GM12878 (cell line): ENCODE data around the gene UBE3C. TPM values are rescaled to one million over a fixed set of nuclear protein-coding genes. Genes with fewer than 3 reads are reported as not detected.

Experiments used
- ATAC-seq: fragments of 200-7000 bp; cut with Tn5 transposase; 3 replicates; pipeline ENCODE4 v1.9.1; 2020; ENCODE audit warnings: mild to moderate bottlenecking, moderate library complexity
- BruUV-seq: library from RNA; stranded (reverse); fragments of 400-500 nt; replicated peaks from 2 replicates; lab custom pipeline; 2021; lab: Mats Ljungman, UMichigan
- CTCF ChIA-PET: fragments of 300-600 bp; sonication (Branson Sonifier 250); formaldehyde crosslinking; extraction: SDS; loops from one replicate; lab custom pipeline; 2021; ENCODE audit warnings: inconsistent platforms; lab: Yijun Ruan, JAX
- POLR2A ChIA-PET: fragments of 350-600 bp; formaldehyde crosslinking; extraction: SDS; loops from one replicate; lab custom pipeline; 2021; ENCODE audit warnings: inconsistent platforms; lab: Charles Lee
- RAD21 ChIA-PET: fragments of 300-600 bp; sonication (Branson Sonifier 250); formaldehyde crosslinking; loops from one replicate; lab custom pipeline; 2023; ENCODE audit warnings: antibody characterized with exemption; ENCODE audit not compliant: unreplicated experiment; lab: Charles Lee
- SMC1A ChIA-PET: fragments of 300-600 bp; sonication (Branson Sonifier 250); formaldehyde crosslinking; loops from one replicate; lab custom pipeline; 2023; ENCODE audit not compliant: unreplicated experiment, uncharacterized antibody; lab: Charles Lee
- DNase-seq: peaks from one replicate; pipeline ENCODE4 v3.0.0-alpha.2; 2011; ENCODE audit warnings: low read depth, low spot score
- FAIRE-seq: peaks from 3 replicates; lab custom pipeline; 2011; peaks lifted over from hg19 to GRCh38; lab: Jason Lieb, UNC
- H2AFZ ChIP-seq: 2 replicates; pipeline ENCODE4 v1.6.0; 2011; ENCODE audit warnings: low read depth, low read length, control low read depth; ENCODE audit not compliant: control insufficient read depth
- H3K27ac ChIP-seq: 2 replicates; pipeline ENCODE4 v1.5.1; 2011; ENCODE audit warnings: control low read depth; ENCODE audit not compliant: control insufficient read depth, insufficient read depth
- H3K27me3 ChIP-seq, 2 experiments: replicated peaks in 1 of 2; 2 replicates each; pipeline versions ENCODE4 v1.6.0 to v1.6.1; 2011; ENCODE audit warnings: low read length in 1 of 2; ENCODE audit not compliant: control insufficient read depth in 2 of 2, insufficient read depth in 2 of 2
- H3K36me3 ChIP-seq, 2 experiments: 2 replicates each; pipeline ENCODE4 v1.5.1; 2011; ENCODE audit warnings: low read length in 1 of 2; ENCODE audit not compliant: control insufficient read depth in 2 of 2, insufficient read depth in 2 of 2
- H3K4me1 ChIP-seq: 2 replicates; pipeline ENCODE4 v1.6.1; 2011; ENCODE audit warnings: mild to moderate bottlenecking, low read length, moderate library complexity, mixed read lengths; ENCODE audit not compliant: control insufficient read depth, insufficient read depth
- H3K4me2 ChIP-seq: 2 replicates; pipeline ENCODE4 v1.6.0; 2011; ENCODE audit warnings: control low read depth; ENCODE audit not compliant: control insufficient read depth, insufficient read depth
- H3K4me3 ChIP-seq: fragments of 200-600 bp; sonication (generic); 2 replicates; pipeline ENCODE4 v1.5.1; 2016
- H3K79me2 ChIP-seq: 2 replicates; pipeline ENCODE4 v1.6.0; 2011; ENCODE audit warnings: low read length; ENCODE audit not compliant: control insufficient read depth, insufficient read depth
- H3K9ac ChIP-seq: 2 replicates; pipeline ENCODE4 v1.8.0; 2011; ENCODE audit warnings: low read length, control low read depth, mixed read lengths; ENCODE audit not compliant: control insufficient read depth, insufficient read depth
- H3K9me3 ChIP-seq: replicated peaks from 3 replicates; pipeline ENCODE4 v1.5.1; 2011; ENCODE audit warnings: mild to moderate bottlenecking, low read length; ENCODE audit not compliant: control insufficient read depth, insufficient read depth
- H4K20me1 ChIP-seq: 2 replicates; pipeline ENCODE4 v1.6.0; 2011; ENCODE audit not compliant: control insufficient read depth, insufficient read depth
- ATF2 ChIP-seq: IDR thresholded peaks from 2 replicates; pipeline ENCODE4 v1.6.1; 2012; ENCODE audit warnings: low read length, inconsistent platforms
- BCL3 ChIP-seq: IDR thresholded peaks from 2 replicates; pipeline ENCODE4 v1.6.1; 2011; ENCODE audit warnings: borderline replicate concordance, low read depth, mild to moderate bottlenecking, moderate library complexity, low read length; ENCODE audit not compliant: insufficient read depth, poor library complexity, severe bottlenecking
- FOXM1 ChIP-seq: IDR thresholded peaks from 2 replicates; pipeline ENCODE4 v1.6.1; 2012; ENCODE audit warnings: low read depth, mild to moderate bottlenecking, inconsistent platforms, low read length, moderate library complexity
- GABPA ChIP-seq: IDR thresholded peaks from 2 replicates; pipeline ENCODE4 v1.6.1; 2014; ENCODE audit warnings: antibody characterized with exemption, low read depth, mild to moderate bottlenecking, inconsistent platforms
- GATAD2B ChIP-seq: fragments of 450-650 bp; conservative IDR thresholded peaks from 2 replicates; pipeline ENCODE4 v1.6.1; 2017; ENCODE audit warnings: low read depth, mild to moderate bottlenecking, moderate library complexity
- HCFC1 ChIP-seq: fragments of 150-350 bp; IDR thresholded peaks from 2 replicates; pipeline ENCODE4 v1.6.1; 2014; ENCODE audit warnings: low read length
- IKZF2 ChIP-seq, 2 experiments: fragments of 450-650 bp; IDR thresholded peaks; 2 replicates each; pipeline ENCODE4 v1.6.1; 2017; ENCODE audit warnings: mild to moderate bottlenecking in 2 of 2, moderate library complexity in 2 of 2
- KAT2A ChIP-seq: conservative IDR thresholded peaks from 2 replicates; pipeline ENCODE4 v1.6.1; 2011; ENCODE audit warnings: low read depth, low read length; ENCODE audit not compliant: control insufficient read depth
- LARP7 ChIP-seq: fragments of 450-650 bp; IDR thresholded peaks from 2 replicates; pipeline ENCODE4 v1.6.1; 2017; ENCODE audit warnings: mild to moderate bottlenecking
- RELB ChIP-seq: fragments of 450-650 bp; IDR thresholded peaks from 2 replicates; pipeline ENCODE4 v1.6.1; 2017; ENCODE audit warnings: low read depth, mild to moderate bottlenecking, moderate library complexity
- TCF3 ChIP-seq: IDR thresholded peaks from 2 replicates; pipeline ENCODE4 v1.6.1; 2012; ENCODE audit warnings: low read depth, mild to moderate bottlenecking, low read length, borderline replicate concordance; ENCODE audit not compliant: insufficient read depth
- ZNF274 ChIP-seq: IDR thresholded peaks from one replicate; pipeline ENCODE4 v1.8.0; 2011; ENCODE audit not compliant: insufficient read length, insufficient read depth
- ZNF384 ChIP-seq: IDR thresholded peaks from 2 replicates; pipeline ENCODE4 v1.6.1; 2012; ENCODE audit warnings: low read depth, mild to moderate bottlenecking, low read length, improper control_type of control experiment, borderline replicate concordance
- WGBS: methylation state at CpG from one replicate; pipeline ENCODE4 v1.1.6; 2016; ENCODE audit warnings: low lambda C conversion rate; ENCODE audit not compliant: insufficient replicate concordance, insufficient coverage; ENCODE audit errors: missing lambda C conversion rate; 5-methylcytosine and 5-hydroxymethylcytosine counted together
- in situ Hi-C: fragments of 300-500 bp; cut with MboI; formaldehyde crosslinking; loops from 9 replicates; pipeline ENCODE4 v1.14.3; 2018; ENCODE audit warnings: mixed read lengths
- intact Hi-C: fragments of 100-400 bp; cut with micrococcal nuclease; formaldehyde crosslinking; loops from one replicate; pipeline ENCODE4 v1.14.2; 2022; ENCODE audit not compliant: unreplicated experiment
- polyA plus RNA-seq, 11 experiments: library from polyadenylated mRNA; depleted of rRNA in 4 of 11; unstranded in 6 of 11; stranded (reverse) in 5 of 11; fragments of >200 nt; fragmentation: Nextera tagmentation in 4 of 11; fragmentation: Illumina TruSeq in 1 of 11; extraction: Ambion mirVana in 4 of 11; extraction: Trizol in 1 of 11; gene quantifications; 1 replicate in 1 of 11; 2 replicates in 10 of 11; pipeline versions ENCODE4 v1.2.1 to v1.2.3, GENCODE V29; 2011 to 2016; ENCODE audit warnings: inconsistent platforms in 2 of 11, missing spikeins in 2 of 11, low read depth in 1 of 11
- total RNA-seq, 4 experiments: library from RNA; depleted of rRNA in 3 of 4; stranded (reverse); fragments of >200 nt in 3 of 4; fragmentation: Illumina TruSeq in 1 of 4; extraction: Trizol in 1 of 4; gene quantifications; 2 replicates each; pipeline versions ENCODE4 v1.2.1 to v1.2.3, GENCODE V29; 2013 to 2021

Gene UBE3C
- total and polyA plus RNA-seq, 10 of the 15 experiments (the other 5 are each of a cell fraction or from before 2014, with no cell fraction given), result 7.9 to 65.9 (median 45.2) TPM

DNA sequence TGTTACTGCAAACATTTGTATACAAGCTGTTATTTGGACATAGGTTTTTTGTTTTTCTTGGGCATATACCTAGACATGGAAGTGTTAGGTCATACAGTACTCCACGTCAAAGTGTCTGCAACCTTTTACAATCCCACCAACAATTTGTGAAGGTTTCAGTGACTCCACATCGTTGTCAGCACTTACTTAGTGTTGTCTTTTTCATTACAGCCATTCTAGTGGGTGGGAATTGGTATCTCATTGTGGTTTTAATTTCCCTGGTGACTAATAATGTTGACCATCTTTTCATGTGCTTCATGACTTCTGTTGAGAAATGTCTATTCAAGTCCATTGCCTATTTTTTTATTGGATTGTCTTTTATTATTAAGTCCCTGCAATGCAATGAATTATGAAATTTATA, 95.0 kb downstream of the UBE3C start:
- no peak overlapping the region for H3K4me2 ChIP-seq
- POLR2A ChIA-PET, result no interaction called here
- H3K27me3 ChIP-seq, result no peaks in the 10 kb centered on the region
- DNase-seq, result no peak
- FAIRE-seq, result peak; percentile 23
- intact Hi-C loops, result no loop called here
- peaks cover 4 to 7% of the 10 kb centered on the region in 2 experiments; a peak in 3 of 4 replicates for H3K36me3 ChIP-seq
- TF ChIP-seq TCF3, result no peak
- TF ChIP-seq, all 136 proteins: peak for 0
- ChIA-PET SMC1A (interaction anchor here (1.0 kb wide), 1 partner anchor 173 kb away, joined by 3 read pairs; no protein-coding TSS in a partner anchor), RAD21 (no interaction called here), CTCF (interaction anchor here (0.9 to 1.0 kb wide), 2 partner anchors 17 to 262 kb away, joined by 3 read pairs; no protein-coding TSS in a partner anchor)
- Histone ChIP-seq H3K4me3 (no peak overlapping the region), H2AFZ (no peak overlapping the region), H3K27ac (no peak overlapping the region), H4K20me1 (no peaks in the 10 kb centered on the region), H3K4me1 (no peaks in the 10 kb centered on the region), H3K9ac (no peak overlapping the region), H3K79me2 (no peaks in the 10 kb centered on the region), H3K9me3 (no peaks in the 10 kb centered on the region)
- in situ Hi-C loops, result no loop called here
- BruUV-seq, result no TSS peak
- ATAC-seq, result no peak
- 78% methylated on average over 2 of the region's 2 CpGs for WGBS

DNA sequence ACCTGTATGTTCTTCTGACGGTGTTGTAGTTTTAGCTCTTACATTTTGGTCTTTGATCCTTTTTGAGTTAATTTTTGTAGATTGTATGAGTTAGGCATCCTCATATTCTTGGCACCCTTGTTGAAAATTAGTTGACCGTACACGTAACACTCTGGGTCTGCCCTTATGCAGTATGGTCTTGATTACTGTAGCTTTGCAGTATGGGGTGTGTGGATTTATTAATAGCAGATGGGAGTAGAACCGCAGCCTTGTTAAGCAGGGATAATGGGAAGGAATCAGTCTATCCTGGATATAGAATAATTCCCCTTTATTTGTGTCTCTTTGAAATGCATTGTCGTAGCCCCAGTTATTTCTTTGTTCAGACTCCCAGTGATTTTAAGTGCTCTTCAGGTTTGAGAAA, 95.5 kb downstream of the UBE3C start:
- no peak for FAIRE-seq
- ChIA-PET RAD21 (no interaction called here), POLR2A (interaction anchor here (0.5 kb wide), 1 partner anchor 105 kb away, joined by 3 read pairs; no protein-coding TSS in a partner anchor), SMC1A (no interaction called here), CTCF (interaction anchor here (0.9 to 1.0 kb wide), 2 partner anchors 18 to 262 kb away, joined by 3 read pairs; no protein-coding TSS in a partner anchor)
- no peaks in the 10 kb centered on the region for H3K4me1 ChIP-seq
- H3K4me2 ChIP-seq, result no peak overlapping the region
- no peaks in the 10 kb centered on the region for H4K20me1 ChIP-seq
- no peaks in the 10 kb centered on the region for H3K27me3 ChIP-seq
- intact Hi-C loops, result no loop called here
- no peak overlapping the region for H3K27ac ChIP-seq
- no peak overlapping the region for H3K9ac ChIP-seq
- no peaks in the 10 kb centered on the region for H3K9me3 ChIP-seq
- H3K4me3 ChIP-seq, result no peak overlapping the region
- BruUV-seq, result no TSS peak
- no peak for ATAC-seq
- no peak overlapping the region for H2AFZ ChIP-seq
- WGBS, result 94% methylated on average over 5 of the region's 5 CpGs
- in situ Hi-C loops, result no loop called here
- H3K79me2 ChIP-seq, result no peaks in the 10 kb centered on the region
- H3K36me3 ChIP-seq, result peaks cover 4 to 10% of the 10 kb centered on the region in 2 experiments; a peak in 3 of 4 replicates
- no peak for DNase-seq
- TF ChIP-seq LARP7, result no peak
- TF ChIP-seq FOXM1, result no peak
- no peak for TF ChIP-seq RELB
- no peak for TF ChIP-seq GABPA
- no peak for TF ChIP-seq KAT2A
- no peak for TF ChIP-seq ZNF384
- TF ChIP-seq ZNF274, result no peak
- no peak for TF ChIP-seq ATF2
- TF ChIP-seq IKZF2 (IDR thresholded peaks at IDR 0.05), result no peak
- no peak for TF ChIP-seq HCFC1
- TF ChIP-seq BCL3, result no peak
- TF ChIP-seq GATAD2B, result no peak
